Ovary (tissue), 9 donors: ENCODE data around the gene SF3B5. TPM values are rescaled to one million over a fixed set of nuclear protein-coding genes. Genes with fewer than 3 reads are reported as not detected.

Source experiments
- DNase-seq, 5 donors: peaks; one replicate each; pipeline ENCODE4 v3.0.0-alpha.2; 2019 to 2020
- H3K27ac ChIP-seq, 2 donors: fragments of 200-600 bp; one replicate each; pipeline versions ENCODE4 v1.5.1 to v1.8.0; 2019 to 2022
- H3K27me3 ChIP-seq: fragments of 200-600 bp; one replicate; pipeline ENCODE4 v1.8.0; 2022
- H3K36me3 ChIP-seq: fragments of 200-600 bp; sonication (generic); one replicate; pipeline ENCODE4 v1.5.1; 2019
- H3K4me1 ChIP-seq: one replicate; pipeline ENCODE4 v1.8.1; 2013; ENCODE audit warnings: mild to moderate bottlenecking, moderate library complexity; ENCODE audit not compliant: insufficient read depth
- H3K4me3 ChIP-seq: fragments of 200-600 bp; sonication (generic); one replicate; pipeline ENCODE4 v1.5.1; 2017
- H3K9me3 ChIP-seq, 2 donors: fragments of 200-600 bp in 1 of 2; sonication (generic) in 1 of 2; one replicate each; pipeline versions ENCODE4 v1.5.1 to v1.8.1; 2013 to 2019; ENCODE audit warnings: mild to moderate bottlenecking in 1 of 2, moderate library complexity in 1 of 2
- EP300 ChIP-seq: sonication (generic); formaldehyde crosslinking; IDR thresholded peaks from one replicate; pipeline ENCODE4 v1.6.1; 2017; ENCODE audit warnings: antibody characterized with exemption
- POLR2A ChIP-seq: fragments of 450-650 bp; IDR thresholded peaks from one replicate; pipeline ENCODE4 v1.6.1; 2017; ENCODE audit warnings: antibody characterized with exemption, mild to moderate bottlenecking, moderate library complexity
- WGBS, 3 donors: extraction: QIAGEN DNeasy Blood & Tissue Kit in 1 of 3; methylation state at CpG; one replicate each; pipeline versions ENCODE4 v1.1.5 to v1.1.7; 2013 to 2017; 5-methylcytosine and 5-hydroxymethylcytosine counted together
- intact Hi-C, 4 donors: fragments of 100-400 bp; cut with DNase I; formaldehyde crosslinking; loops; one replicate each; pipeline versions ENCODE4 v1.11.0 to v1.15.1; 2022 to 2023
- polyA plus RNA-seq, 2 donors: library from polyadenylated mRNA; stranded (reverse); fragments of 200-250 nt in 1 of 2; fragments of 350-450 nt in 1 of 2; fragmentation: Illumina TruSeq in 1 of 2; extraction: RNeasy Lipid Tissue Mini Kit (QIAGEN cat#74804) in 1 of 2; gene quantifications; one replicate each; pipeline ENCODE4 v1.2.3, GENCODE V29; 2013 to 2014
- total RNA-seq, 7 donors: library from RNA; depleted of rRNA in 2 of 7; stranded (reverse); fragments of >200 nt in 2 of 7; fragmentation: NEBNext Ultra II Directional in 3 of 7; extraction: Animal tissue kit (Norgen Biotek cat#: 25700) in 3 of 7; gene quantifications; one replicate each; pipeline versions ENCODE4 v1.1.0 to v1.2.4, GENCODE V29; 2016 to 2023
- TF ChIP-seq, protein P1 (sequence below), 3 donors: fragments of 450-650 bp in 2 of 3; fragments of 200-600 bp in 1 of 3; IDR thresholded peaks; one replicate each; pipeline versions ENCODE4 v1.5.1 to v1.8.0; 2016 to 2022; ENCODE audit warnings: antibody characterized with exemption in 3 of 3, mild to moderate bottlenecking in 1 of 3
- donor health status: DM: no; HTN: no; CAD: no; lungs with moderate emphysema.
- donor health status: DM: no; HTN: no; CAD: no.
- donor health status: Bipolar disorder and iron deficiency.
- donor health status: DM: yes; HTN: yes; CAD: no.
- donor health status: DM: no; HTN: no; CAD: no.
- donor health status: DM: yes; HTN: yes; CAD: no.

The SF3B5 gene
- total and polyA plus RNA-seq, 9 donors, result 27.9 to 151 (median 117) TPM

DNA sequence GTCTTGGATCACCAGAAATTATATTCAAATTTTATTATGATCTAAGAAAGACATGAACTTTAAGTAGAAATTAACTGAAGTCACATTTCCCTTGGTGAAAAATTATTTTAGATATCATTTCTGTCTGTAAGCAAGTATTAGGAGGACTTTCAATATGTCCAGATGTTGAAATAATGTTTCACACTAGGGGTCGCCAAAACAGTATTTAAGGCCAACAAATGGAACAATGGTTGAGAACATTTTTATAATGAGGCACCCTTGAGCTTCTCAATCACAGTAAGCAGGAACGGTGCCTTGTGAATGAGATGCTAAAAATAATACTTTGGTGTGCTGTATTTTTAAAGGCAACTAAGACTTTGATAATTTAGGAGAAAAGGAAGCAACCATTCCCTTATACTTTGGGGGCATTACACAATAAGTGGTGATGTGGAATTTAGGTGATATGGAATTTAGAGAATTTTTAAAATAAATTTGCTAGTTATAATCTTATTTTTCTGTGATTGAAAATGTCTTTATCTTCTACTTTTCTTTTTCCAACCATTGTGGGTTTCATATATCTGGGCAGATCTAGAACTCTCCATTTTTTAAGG is 9.6 kb upstream of the SF3B5 start:
- H3K27me3 ChIP-seq, result no peaks in the 10 kb centered on the region
- no peak for DNase-seq
- no peak for TF ChIP-seq POLR2A
- TF ChIP-seq, protein P1, sequence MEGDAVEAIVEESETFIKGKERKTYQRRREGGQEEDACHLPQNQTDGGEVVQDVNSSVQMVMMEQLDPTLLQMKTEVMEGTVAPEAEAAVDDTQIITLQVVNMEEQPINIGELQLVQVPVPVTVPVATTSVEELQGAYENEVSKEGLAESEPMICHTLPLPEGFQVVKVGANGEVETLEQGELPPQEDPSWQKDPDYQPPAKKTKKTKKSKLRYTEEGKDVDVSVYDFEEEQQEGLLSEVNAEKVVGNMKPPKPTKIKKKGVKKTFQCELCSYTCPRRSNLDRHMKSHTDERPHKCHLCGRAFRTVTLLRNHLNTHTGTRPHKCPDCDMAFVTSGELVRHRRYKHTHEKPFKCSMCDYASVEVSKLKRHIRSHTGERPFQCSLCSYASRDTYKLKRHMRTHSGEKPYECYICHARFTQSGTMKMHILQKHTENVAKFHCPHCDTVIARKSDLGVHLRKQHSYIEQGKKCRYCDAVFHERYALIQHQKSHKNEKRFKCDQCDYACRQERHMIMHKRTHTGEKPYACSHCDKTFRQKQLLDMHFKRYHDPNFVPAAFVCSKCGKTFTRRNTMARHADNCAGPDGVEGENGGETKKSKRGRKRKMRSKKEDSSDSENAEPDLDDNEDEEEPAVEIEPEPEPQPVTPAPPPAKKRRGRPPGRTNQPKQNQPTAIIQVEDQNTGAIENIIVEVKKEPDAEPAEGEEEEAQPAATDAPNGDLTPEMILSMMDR (IDR thresholded peaks at IDR 0.05), result peak; percentile 41 to 70 (median 55)
- H3K27ac ChIP-seq, result no peak overlapping the region
- H3K36me3 ChIP-seq, result no peaks in the 10 kb centered on the region
- intact Hi-C loops, result loop anchor here in 3 of 4 donors (5.0 to 10.0 kb wide), 4 partner anchors 110 to 380 kb away; no protein-coding TSS in a partner anchor
- H3K9me3 ChIP-seq, result no peaks in the 10 kb centered on the region
- no peak overlapping the region for H3K4me3 ChIP-seq
- WGBS, 3 donors, result 0 to 1% (median 1%) methylated on average over 2 of the region's 2 CpGs
- H3K4me1 ChIP-seq, result no peaks in the 10 kb centered on the region

GRCh38 chr6:144104488-144104887 is 9.1 kb upstream of the SF3B5 start:
- Histone ChIP-seq H3K36me3 (no peaks in the 10 kb centered on the region), H3K4me1 (no peaks in the 10 kb centered on the region), H3K27me3 (no peaks in the 10 kb centered on the region), H3K4me3 (no peak overlapping the region), H3K27ac (no peak overlapping the region), H3K9me3 (no peaks in the 10 kb centered on the region)
- no peak for DNase-seq
- intact Hi-C loops, result loop anchor here in 2 of 4 donors (10.0 kb wide), 2 partner anchors 110 to 380 kb away; no protein-coding TSS in a partner anchor
- TF ChIP-seq, protein P1 (IDR thresholded peaks at IDR 0.05), result no peak
- TF ChIP-seq POLR2A, result no peak
- no peak for TF ChIP-seq EP300
- 47 to 55% (median 49%) methylated on average over 4 of the region's 4 CpGs for WGBS, 3 donors

DNA sequence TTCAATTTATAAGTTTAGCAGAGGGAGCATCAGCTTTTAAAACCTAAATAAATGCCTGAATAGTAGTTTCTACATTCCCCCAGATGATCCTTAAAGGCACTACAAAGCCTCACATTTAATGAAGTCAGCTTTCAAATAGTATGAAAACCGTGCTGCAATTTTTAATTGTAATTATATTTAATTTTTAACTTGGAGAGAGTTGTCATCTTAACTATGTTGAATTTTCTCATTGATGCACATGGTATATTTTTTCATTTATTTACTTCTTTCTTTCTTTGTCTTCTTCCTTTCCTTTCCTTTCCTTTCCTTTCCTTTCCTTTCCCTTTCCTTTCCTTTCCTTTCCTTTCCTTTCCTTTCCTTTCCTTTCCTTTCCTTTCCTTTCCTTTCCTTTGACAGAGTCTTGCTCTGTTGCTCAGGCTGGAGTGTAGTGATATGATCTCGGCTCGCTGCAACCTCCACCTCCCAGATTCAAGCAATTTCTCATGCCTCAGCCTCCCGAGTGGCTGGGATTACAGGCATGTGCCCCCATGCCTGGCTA is 7.7 kb upstream of the SF3B5 start:
- Histone ChIP-seq H3K36me3 (no peaks in the 10 kb centered on the region), H3K9me3 (no peaks in the 10 kb centered on the region), H3K27me3 (no peaks in the 10 kb centered on the region), H3K27ac (no peak overlapping the region), H3K4me1 (no peaks in the 10 kb centered on the region), H3K4me3 (no peak overlapping the region)
- TF ChIP-seq, protein P1 (IDR thresholded peaks at IDR 0.05), result no peak
- no peak for TF ChIP-seq POLR2A
- TF ChIP-seq EP300, result no peak
- DNase-seq, result no peak
- WGBS, 3 donors, result 69 to 78% (median 70%) methylated on average over 4 of the region's 4 CpGs
- intact Hi-C loops, result loop anchor here in 2 of 4 donors (10.0 kb wide), 2 partner anchors 112 to 382 kb away; no protein-coding TSS in a partner anchor

- DNase-seq, result no peak
- Histone ChIP-seq H3K27me3 (no peaks in the 10 kb centered on the region), H3K36me3 (no peaks in the 10 kb centered on the region), H3K27ac (no peak overlapping the region), H3K4me3 (no peak overlapping the region), H3K4me1 (peaks cover 8% of the 10 kb centered on the region), H3K9me3 (no peaks in the 10 kb centered on the region)
- WGBS, 3 donors, result 80 to 87% (median 82%) methylated on average over 3 of the region's 3 CpGs
- intact Hi-C loops, result loop anchor here in 1 of 4 donors (10.0 kb wide), 1 partner anchor 116 kb away; no protein-coding TSS in a partner anchor
- no peak for TF ChIP-seq EP300
- TF ChIP-seq, protein P1 (IDR thresholded peaks at IDR 0.05), result no peak
- TF ChIP-seq POLR2A, result no peak
These were observed 3.6 kb upstream of the SF3B5 start for GRCh38 chr6:144098993-144099392.
